K562 (cell line): ENCODE results near the gene HELB.

Source experiments
- BHLHE40 ChIP-seq: IDR thresholded peaks from 2 replicates; pipeline ENCODE4 v1.6.1; 2011; ENCODE audit warnings: low read length, improper control_type of control experiment
- CTCF ChIP-seq, 3 experiments: IDR thresholded peaks in 2 of 3; conservative IDR thresholded peaks in 1 of 3; 2 replicates each; pipeline ENCODE4 v1.5.1; 2011 to 2012; ENCODE audit warnings: low read length in 3 of 3, mild to moderate bottlenecking in 3 of 3, control low read depth in 2 of 3, improper control_type of control experiment in 1 of 3, inconsistent platforms in 1 of 3, low read depth in 1 of 3, mixed read lengths in 1 of 3, moderate library complexity in 1 of 3; ENCODE audit not compliant: insufficient read depth in 2 of 3
- ETV6 ChIP-seq, 3 experiments: fragments of 150-350 bp in 1 of 3; sonication (generic) in 1 of 3; formaldehyde crosslinking in 1 of 3; IDR thresholded peaks; 2 replicates each; pipeline versions ENCODE4 v1.6.1 to v1.8.0; 2014 to 2022; ENCODE audit warnings: borderline replicate concordance in 2 of 3, low read depth in 2 of 3, antibody characterized with exemption in 1 of 3, low read length in 1 of 3, mild to moderate bottlenecking in 1 of 3, missing genetic modification reagents in 1 of 3
- STAT6 ChIP-seq: sonication (generic); formaldehyde crosslinking; IDR thresholded peaks from 2 replicates; pipeline ENCODE4 v1.8.1; 2023; ENCODE audit warnings: mild to moderate bottlenecking, missing genetic modification reagents

GRCh38 chr12:66280561-66280960, 21.7 kb upstream of the HELB start:
- TF ChIP-seq BHLHE40 (no peak), STAT6 (CRISPR knock-in tag) (no peak), CTCF (IDR thresholded peaks at IDR 0.05 in 2 of 3, conservative IDR thresholded peaks at IDR 0.05 in 1 of 3; ENCODE audit: insufficient read depth in 2 of 3, low read depth in 1 of 3, low read length in 3 of 3) (no peak), ETV6 (IDR thresholded peaks at IDR 0.05; ENCODE audit: borderline replicate concordance in 1 of 2, low read depth in 2 of 2, low read length in 1 of 2) (no peak), ETV6 (CRISPR knock-in tag; IDR thresholded peaks at IDR 0.05; ENCODE audit: borderline replicate concordance) (no peak)
